ENCODE measurements around the gene SPG11.

The SPG11 gene

DNA sequence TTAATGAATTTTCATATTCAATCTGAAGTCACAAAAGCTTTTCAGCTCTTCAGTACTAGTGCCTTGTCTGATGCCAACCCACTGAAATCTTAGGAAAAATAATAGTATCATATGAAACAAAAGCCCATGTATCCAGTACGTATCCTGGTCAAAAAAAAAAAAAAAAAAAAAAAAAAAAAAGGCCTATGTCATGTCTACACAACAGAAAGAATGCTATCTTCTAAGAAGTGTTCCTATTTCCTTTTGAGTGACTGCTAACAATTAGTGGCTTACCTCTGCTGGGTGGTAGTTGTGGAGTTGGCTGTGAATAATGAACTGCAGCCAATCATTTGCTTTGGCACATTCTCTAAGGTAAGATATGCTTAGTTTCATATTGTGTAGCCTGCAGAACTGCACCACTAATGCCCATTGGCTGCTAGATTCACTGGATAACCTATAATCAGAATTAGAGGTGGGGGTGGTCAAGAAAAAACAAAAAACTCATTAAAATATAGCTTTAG, 66.9 kb downstream of the SPG11 start:
- TF ChIP-seq, protein P1, sequence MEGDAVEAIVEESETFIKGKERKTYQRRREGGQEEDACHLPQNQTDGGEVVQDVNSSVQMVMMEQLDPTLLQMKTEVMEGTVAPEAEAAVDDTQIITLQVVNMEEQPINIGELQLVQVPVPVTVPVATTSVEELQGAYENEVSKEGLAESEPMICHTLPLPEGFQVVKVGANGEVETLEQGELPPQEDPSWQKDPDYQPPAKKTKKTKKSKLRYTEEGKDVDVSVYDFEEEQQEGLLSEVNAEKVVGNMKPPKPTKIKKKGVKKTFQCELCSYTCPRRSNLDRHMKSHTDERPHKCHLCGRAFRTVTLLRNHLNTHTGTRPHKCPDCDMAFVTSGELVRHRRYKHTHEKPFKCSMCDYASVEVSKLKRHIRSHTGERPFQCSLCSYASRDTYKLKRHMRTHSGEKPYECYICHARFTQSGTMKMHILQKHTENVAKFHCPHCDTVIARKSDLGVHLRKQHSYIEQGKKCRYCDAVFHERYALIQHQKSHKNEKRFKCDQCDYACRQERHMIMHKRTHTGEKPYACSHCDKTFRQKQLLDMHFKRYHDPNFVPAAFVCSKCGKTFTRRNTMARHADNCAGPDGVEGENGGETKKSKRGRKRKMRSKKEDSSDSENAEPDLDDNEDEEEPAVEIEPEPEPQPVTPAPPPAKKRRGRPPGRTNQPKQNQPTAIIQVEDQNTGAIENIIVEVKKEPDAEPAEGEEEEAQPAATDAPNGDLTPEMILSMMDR (IDR thresholded peaks at IDR 0.05; ENCODE audit: low read depth, low read length), result no peak
- H3K4me3 ChIP-seq (replicated peaks in 1 of 2; ENCODE audit: low read depth in 2 of 2, low read length in 2 of 2), result no peak overlapping the region
- no peak for DNase-seq (ENCODE audit: low read depth in 2 of 2)

DNA sequence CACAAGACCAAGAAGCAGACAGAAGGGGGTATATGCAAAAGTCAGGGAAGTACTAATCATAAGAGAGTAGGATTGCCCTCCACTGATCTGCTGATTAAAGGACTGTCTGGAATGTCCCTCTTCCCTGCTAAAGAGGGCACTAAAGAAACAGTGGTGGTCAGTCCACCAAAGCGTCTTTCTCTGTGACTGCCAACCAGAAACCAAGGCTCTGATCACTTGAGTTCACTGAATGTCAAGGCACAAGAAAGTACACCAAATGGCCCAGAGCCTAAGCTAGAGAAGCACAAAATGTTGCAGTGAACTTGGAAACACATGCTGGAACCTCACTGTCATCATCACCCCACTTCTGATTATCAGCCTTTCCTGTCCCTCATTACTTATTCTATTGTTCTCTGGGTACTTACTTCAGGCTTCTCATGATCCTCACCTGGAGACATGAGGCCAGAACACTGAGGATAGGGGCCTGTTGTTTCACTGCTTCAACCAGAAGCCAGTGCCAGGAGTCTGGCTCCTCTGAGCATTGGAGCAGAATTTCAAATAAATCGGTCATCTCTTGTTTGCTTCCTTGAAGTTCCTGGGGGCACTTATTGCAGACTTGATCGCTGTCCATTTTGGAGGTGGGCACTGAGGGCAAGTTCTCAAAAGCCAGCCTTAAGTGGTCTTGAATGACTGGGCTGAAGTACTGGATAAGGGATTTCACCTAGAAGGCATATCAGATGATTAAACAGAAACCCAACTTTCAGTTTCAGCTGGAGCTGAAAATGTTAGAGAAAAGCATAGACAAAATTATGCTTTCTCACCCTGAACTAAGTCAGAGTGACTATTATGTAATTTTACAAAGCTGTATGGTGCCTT, 67.6 kb downstream of the SPG11 start:
- DNase-seq (ENCODE audit: low read depth in 2 of 2), result no peak
- TF ChIP-seq, protein P1 (IDR thresholded peaks at IDR 0.05; ENCODE audit: low read depth, low read length), result no peak
- no peak overlapping the region for H3K4me3 ChIP-seq (replicated peaks in 1 of 2; ENCODE audit: low read depth in 2 of 2, low read length in 2 of 2)

DNA sequence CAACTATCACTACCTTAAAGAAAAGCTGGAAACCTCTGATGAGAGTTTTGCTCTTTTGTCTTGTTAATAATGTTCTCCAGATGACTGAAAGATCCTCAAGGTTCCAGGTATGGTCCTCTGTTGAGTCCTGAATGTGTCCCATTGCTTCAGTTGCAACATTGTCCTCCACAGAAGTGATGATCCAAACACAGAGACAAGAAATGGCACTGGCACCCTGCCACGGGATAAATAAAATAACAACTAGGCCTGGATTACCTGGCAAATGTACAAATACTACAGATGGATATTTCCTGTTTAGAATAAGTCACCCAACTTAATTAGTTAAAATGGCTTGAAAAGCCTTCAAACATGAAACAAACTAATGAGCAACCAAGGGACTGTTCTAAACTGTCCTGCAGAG, 68.2 kb downstream of the SPG11 start:
- no peak overlapping the region for H3K4me3 ChIP-seq (replicated peaks in 1 of 2; ENCODE audit: low read depth in 2 of 2, low read length in 2 of 2)

DNA sequence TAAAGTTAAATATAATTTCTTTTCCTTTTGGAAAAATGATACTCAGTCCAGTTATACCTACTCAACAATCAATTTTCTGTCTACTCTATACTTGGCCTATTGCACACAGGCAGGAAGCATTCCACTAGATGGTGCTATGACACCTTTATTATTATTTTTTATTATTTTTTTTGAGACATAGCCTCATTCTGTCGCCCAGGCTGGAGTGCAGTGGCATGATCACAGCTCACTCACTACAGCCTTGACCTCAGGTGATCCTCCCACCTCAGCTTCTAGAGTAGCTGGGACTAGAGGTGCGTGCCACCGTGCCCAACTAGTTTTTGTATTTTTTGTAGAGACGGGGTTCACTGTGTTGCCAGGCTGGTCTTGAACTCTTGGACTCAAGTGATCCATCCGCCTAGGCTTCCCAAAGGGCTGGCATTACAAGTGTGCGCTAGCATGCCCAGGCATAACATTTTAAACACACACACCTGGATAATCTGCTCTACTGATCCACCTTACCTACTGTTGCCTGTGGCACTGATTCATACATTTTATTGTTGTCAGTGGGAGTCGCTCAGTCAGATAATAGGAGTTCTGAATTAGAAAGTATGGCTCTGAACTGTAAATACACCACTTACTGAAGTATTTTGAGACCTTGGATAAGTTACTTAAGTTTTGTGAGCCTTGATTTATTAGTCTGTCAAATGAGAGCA, 70.3 kb downstream of the SPG11 start:
- peak; percentile 31 to 50 for DNase-seq (ENCODE audit: low read depth in 2 of 2)
- TF ChIP-seq, protein P1 (IDR thresholded peaks at IDR 0.05; ENCODE audit: low read depth, low read length), result peak; percentile 50
- H3K4me3 ChIP-seq (replicated peaks in 1 of 2; ENCODE audit: low read depth in 2 of 2, low read length in 2 of 2), result no peak overlapping the region

More for the DNA sequence above, 68.2 kb downstream of the SPG11 start:
- no peak for DNase-seq (ENCODE audit: low read depth in 2 of 2)
- TF ChIP-seq, protein P1 (IDR thresholded peaks at IDR 0.05; ENCODE audit: low read depth, low read length), result no peak

DNA sequence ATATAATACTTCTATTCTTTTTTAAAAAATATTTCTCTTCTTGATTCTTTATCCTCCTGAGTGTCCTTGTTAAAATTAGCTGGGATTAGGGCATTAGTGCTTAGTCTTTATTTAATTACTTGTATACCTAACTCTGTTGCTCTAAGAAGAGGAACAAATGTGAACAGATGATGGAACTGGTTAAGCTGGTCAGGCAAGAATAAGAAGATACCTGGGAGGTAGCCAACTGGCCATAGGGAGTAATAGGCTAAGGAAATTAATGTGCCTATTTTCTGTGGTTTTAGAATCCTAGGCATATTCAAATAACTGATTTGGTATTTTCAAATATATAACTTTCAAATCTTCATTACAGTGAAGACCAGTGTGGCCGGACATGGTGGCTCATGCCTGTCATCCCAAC, 72.1 kb downstream of the SPG11 start:
- TF ChIP-seq, protein P1 (IDR thresholded peaks at IDR 0.05; ENCODE audit: low read depth, low read length), result no peak
- no peak for DNase-seq (ENCODE audit: low read depth in 2 of 2)
- H3K4me3 ChIP-seq (replicated peaks in 1 of 2; ENCODE audit: low read depth in 2 of 2, low read length in 2 of 2), result no peak overlapping the region

DNA sequence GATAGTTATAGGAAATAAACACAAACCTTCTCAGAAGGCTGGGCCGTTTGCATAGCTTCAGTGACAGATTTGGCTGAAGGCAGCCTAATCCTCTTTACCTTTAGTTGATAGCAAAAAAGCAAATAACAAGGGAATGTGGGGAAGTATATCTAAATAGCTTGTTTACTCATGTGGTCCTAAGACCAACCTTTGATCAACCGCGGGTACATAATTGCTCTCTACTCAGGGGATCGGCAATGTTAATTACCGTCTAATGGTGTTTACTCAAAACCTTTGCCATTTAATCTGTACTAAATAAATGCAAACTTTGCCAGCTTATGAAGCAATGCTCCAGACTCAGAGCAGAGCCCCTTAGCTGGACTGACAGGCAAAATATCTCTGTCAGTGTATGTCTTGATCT, 74.9 kb downstream of the SPG11 start:
- TF ChIP-seq, protein P1 (IDR thresholded peaks at IDR 0.05; ENCODE audit: low read depth, low read length), result no peak
- H3K4me3 ChIP-seq (replicated peaks in 1 of 2; ENCODE audit: low read depth in 2 of 2, low read length in 2 of 2), result no peak overlapping the region
- DNase-seq (ENCODE audit: low read depth in 2 of 2), result no peak
